DMS 273 (cell line): Measurements from ENCODE around the gene PPHLN1.
"Not testable (repeated sequence)": the region's sequence is repeated elsewhere in the genome, so short reads cannot be mapped to it uniquely, and the experiment has no call there.

Source experiments
- DNase-seq: peaks from one replicate; lab custom pipeline; 2025; ENCODE audit not compliant: unreplicated experiment; lab: John Stamatoyannopoulos, UW

The PPHLN1 gene

GRCh38 chr12:42322567-42322966, 3.4 kb upstream of the PPHLN1 start:
- DNase-seq: no peak

- no peak for DNase-seq
Measured at GRCh38 chr12:42323856-42324255, 2.1 kb upstream of the PPHLN1 start.

- DNase-seq: no peak
Measured at GRCh38 chr12:42325326-42325652, 678 bp upstream of the PPHLN1 start.

GRCh38 chr12:42326541-42327226, 717 bp downstream of the PPHLN1 start:
- DNase-seq: peak; percentile 35

GRCh38 chr12:42327227-42327590, 1.2 kb downstream of the PPHLN1 start:
- DNase-seq: no peak

- DNase-seq: not testable (repeated sequence)
Measured at GRCh38 chr12:42330097-42330496, 4.1 kb downstream of the PPHLN1 start.

GRCh38 chr12:42332301-42333285, 6.6 kb downstream of the PPHLN1 start:
- DNase-seq: peak; percentile 61

GRCh38 chr12:42336286-42336685, 10.3 kb downstream of the PPHLN1 start:
- no peak for DNase-seq

GRCh38 chr12:42338280-42338679, 12.3 kb downstream of the PPHLN1 start:
- no peak for DNase-seq

GRCh38 chr12:42342028-42342427, 16.1 kb downstream of the PPHLN1 start:
- DNase-seq: no peak

- DNase-seq: no peak
Measured at GRCh38 chr12:42343721-42344120, 17.8 kb downstream of the PPHLN1 start.

- DNase-seq: no peak
Measured at GRCh38 chr12:42346403-42347002, 20.5 kb downstream of the PPHLN1 start.

- DNase-seq: not testable (repeated sequence)
Measured at GRCh38 chr12:42349119-42350020, 23.4 kb downstream of the PPHLN1 start.

GRCh38 chr12:42350021-42350407, 24.0 kb downstream of the PPHLN1 start:
- not testable (repeated sequence) for DNase-seq

- no peak for DNase-seq
Measured at GRCh38 chr12:42356344-42356743, 30.4 kb downstream of the PPHLN1 start.

- no peak for DNase-seq
Measured at GRCh38 chr12:42360747-42361403, 34.9 kb downstream of the PPHLN1 start.

GRCh38 chr12:42361909-42362646, 36.1 kb downstream of the PPHLN1 start:
- no peak for DNase-seq

- no peak for DNase-seq
Measured at GRCh38 chr12:42362647-42363260, 36.8 kb downstream of the PPHLN1 start.

GRCh38 chr12:42364692-42365091, 38.7 kb downstream of the PPHLN1 start:
- DNase-seq: no peak
